Activated naive CD8-positive, alpha-beta T cell (primary cell): ENCODE results near the gene TMEM144.
"Not testable (repeated sequence)": the region's sequence is repeated elsewhere in the genome, so short reads cannot be mapped to it uniquely, and the experiment has no call there.

Experiments
- H3K27ac Mint-ChIP-seq: one replicate; pipeline ENCODE4 v1.8.0; 2021; ENCODE audit warnings: mixed read lengths
- H3K27me3 Mint-ChIP-seq: one replicate; pipeline ENCODE4 v1.8.0; 2021; ENCODE audit warnings: mixed read lengths
- H3K36me3 Mint-ChIP-seq: one replicate; pipeline ENCODE4 v1.8.0; 2021; ENCODE audit warnings: mixed read lengths
- H3K4me1 Mint-ChIP-seq: one replicate; pipeline ENCODE4 v1.8.0; 2021; ENCODE audit warnings: low read depth, mixed read lengths
- H3K4me3 Mint-ChIP-seq: one replicate; pipeline ENCODE4 v1.8.0; 2021; ENCODE audit warnings: mild to moderate bottlenecking, mixed read lengths
- H3K9me3 Mint-ChIP-seq: one replicate; pipeline ENCODE4 v1.8.0; 2021; ENCODE audit warnings: low read depth, mixed read lengths

Gene TMEM144

GRCh38 chr4:158203436-158203835 is 6.8 kb upstream of the TMEM144 start:
- Mint-ChIP-seq H3K27ac (no peak overlapping the region), H3K4me3 (no peak overlapping the region), H3K36me3 (no peaks in the 10 kb centered on the region), H3K4me1 (no peaks in the 10 kb centered on the region), H3K9me3 (peaks cover 5% of the 10 kb centered on the region), H3K27me3 (peaks cover 6% of the 10 kb centered on the region)

GRCh38 chr4:158203929-158204328 is 6.4 kb upstream of the TMEM144 start:
- peaks cover 5% of the 10 kb centered on the region for H3K9me3 Mint-ChIP-seq
- no peaks in the 10 kb centered on the region for H3K36me3 Mint-ChIP-seq
- no peak overlapping the region for H3K27ac Mint-ChIP-seq
- no peak overlapping the region for H3K4me3 Mint-ChIP-seq
- no peaks in the 10 kb centered on the region for H3K4me1 Mint-ChIP-seq
- peaks cover 6% of the 10 kb centered on the region for H3K27me3 Mint-ChIP-seq

GRCh38 chr4:158208963-158209640 is 1.2 kb upstream of the TMEM144 start:
- peaks cover 5% of the 10 kb centered on the region for H3K9me3 Mint-ChIP-seq
- H3K4me1 Mint-ChIP-seq: peaks cover 16% of the 10 kb centered on the region
- H3K27ac Mint-ChIP-seq: no peak overlapping the region
- no peak overlapping the region for H3K4me3 Mint-ChIP-seq
- peaks cover 17% of the 10 kb centered on the region for H3K27me3 Mint-ChIP-seq
- H3K36me3 Mint-ChIP-seq: no peaks in the 10 kb centered on the region

GRCh38 chr4:158211222-158211621 is 936 bp downstream of the TMEM144 start:
- Mint-ChIP-seq H3K27me3 (peaks cover 20% of the 10 kb centered on the region), H3K4me3 (peak overlapping the region; percentile 57), H3K9me3 (peaks cover 5% of the 10 kb centered on the region)

GRCh38 chr4:158213466-158213865 is 3.2 kb downstream of the TMEM144 start:
- no peaks in the 10 kb centered on the region for H3K9me3 Mint-ChIP-seq
- no peak overlapping the region for H3K4me3 Mint-ChIP-seq
- peaks cover 16% of the 10 kb centered on the region for H3K4me1 Mint-ChIP-seq
- no peaks in the 10 kb centered on the region for H3K36me3 Mint-ChIP-seq
- no peak overlapping the region for H3K27ac Mint-ChIP-seq
- H3K27me3 Mint-ChIP-seq: peaks cover 16% of the 10 kb centered on the region

More at GRCh38 chr4:158211222-158211621, 936 bp downstream of the TMEM144 start:
- Mint-ChIP-seq H3K27ac (no peak overlapping the region), H3K4me1 (peaks cover 16% of the 10 kb centered on the region), H3K36me3 (no peaks in the 10 kb centered on the region)

GRCh38 chr4:158214856-158215255 is 4.6 kb downstream of the TMEM144 start:
- H3K36me3 Mint-ChIP-seq: no peaks in the 10 kb centered on the region
- no peak overlapping the region for H3K4me3 Mint-ChIP-seq
- H3K27me3 Mint-ChIP-seq: peaks cover 16% of the 10 kb centered on the region
- H3K9me3 Mint-ChIP-seq: no peaks in the 10 kb centered on the region
- H3K27ac Mint-ChIP-seq: no peak overlapping the region
- peaks cover 12% of the 10 kb centered on the region for H3K4me1 Mint-ChIP-seq

GRCh38 chr4:158217763-158218162 is 7.5 kb downstream of the TMEM144 start:
- Mint-ChIP-seq H3K36me3 (no peaks in the 10 kb centered on the region), H3K27ac (no peak overlapping the region), H3K4me3 (no peak overlapping the region), H3K9me3 (no peaks in the 10 kb centered on the region), H3K27me3 (peaks cover 10% of the 10 kb centered on the region), H3K4me1 (no peaks in the 10 kb centered on the region)

GRCh38 chr4:158219623-158220022 is 9.3 kb downstream of the TMEM144 start:
- peaks cover 5% of the 10 kb centered on the region for H3K27me3 Mint-ChIP-seq
- no peak overlapping the region for H3K27ac Mint-ChIP-seq
- no peaks in the 10 kb centered on the region for H3K4me1 Mint-ChIP-seq
- no peak overlapping the region for H3K4me3 Mint-ChIP-seq
- no peaks in the 10 kb centered on the region for H3K9me3 Mint-ChIP-seq
- H3K36me3 Mint-ChIP-seq: no peaks in the 10 kb centered on the region

GRCh38 chr4:158224318-158224717 is 14.0 kb downstream of the TMEM144 start:
- H3K36me3 Mint-ChIP-seq, H3K4me3 Mint-ChIP-seq, H3K9me3 Mint-ChIP-seq, H3K27ac Mint-ChIP-seq, H3K4me1 Mint-ChIP-seq, H3K27me3 Mint-ChIP-seq: not testable (repeated sequence)

GRCh38 chr4:158224999-158225398 is 14.7 kb downstream of the TMEM144 start:
- not testable (repeated sequence) for H3K27ac Mint-ChIP-seq, H3K27me3 Mint-ChIP-seq, H3K36me3 Mint-ChIP-seq, H3K4me1 Mint-ChIP-seq, H3K9me3 Mint-ChIP-seq, H3K4me3 Mint-ChIP-seq

- H3K27me3 Mint-ChIP-seq, H3K4me1 Mint-ChIP-seq, H3K4me3 Mint-ChIP-seq, H3K9me3 Mint-ChIP-seq, H3K27ac Mint-ChIP-seq, H3K36me3 Mint-ChIP-seq: not testable (repeated sequence)
These were observed 17.6 kb downstream of the TMEM144 start for GRCh38 chr4:158227880-158228279.

- not testable (repeated sequence) for H3K27ac Mint-ChIP-seq, H3K4me3 Mint-ChIP-seq, H3K27me3 Mint-ChIP-seq, H3K9me3 Mint-ChIP-seq, H3K36me3 Mint-ChIP-seq, H3K4me1 Mint-ChIP-seq
These were observed 18.1 kb downstream of the TMEM144 start for GRCh38 chr4:158228399-158228798.

- peaks cover 5% of the 10 kb centered on the region for H3K9me3 Mint-ChIP-seq
- H3K27ac Mint-ChIP-seq: no peak overlapping the region
- no peaks in the 10 kb centered on the region for H3K4me1 Mint-ChIP-seq
- no peak overlapping the region for H3K4me3 Mint-ChIP-seq
- no peaks in the 10 kb centered on the region for H3K36me3 Mint-ChIP-seq
- no peaks in the 10 kb centered on the region for H3K27me3 Mint-ChIP-seq
These were observed 19.5 kb downstream of the TMEM144 start for GRCh38 chr4:158229768-158230167.

- Mint-ChIP-seq H3K27me3 (no peaks in the 10 kb centered on the region), H3K9me3 (peaks cover 5% of the 10 kb centered on the region), H3K27ac (no peak overlapping the region), H3K4me1 (no peaks in the 10 kb centered on the region), H3K4me3 (no peak overlapping the region), H3K36me3 (no peaks in the 10 kb centered on the region)
These were observed 24.4 kb downstream of the TMEM144 start for GRCh38 chr4:158234671-158235070.

- H3K4me3 Mint-ChIP-seq: no peak overlapping the region
- H3K27me3 Mint-ChIP-seq: no peaks in the 10 kb centered on the region
- peaks cover 5% of the 10 kb centered on the region for H3K9me3 Mint-ChIP-seq
- H3K4me1 Mint-ChIP-seq: no peaks in the 10 kb centered on the region
- H3K36me3 Mint-ChIP-seq: no peaks in the 10 kb centered on the region
- H3K27ac Mint-ChIP-seq: no peak overlapping the region
These were observed 26.2 kb downstream of the TMEM144 start for GRCh38 chr4:158236304-158237030.

GRCh38 chr4:158238575-158238974 is 28.3 kb downstream of the TMEM144 start:
- H3K27me3 Mint-ChIP-seq: no peaks in the 10 kb centered on the region
- H3K4me1 Mint-ChIP-seq: no peaks in the 10 kb centered on the region
- no peaks in the 10 kb centered on the region for H3K9me3 Mint-ChIP-seq
- no peak overlapping the region for H3K27ac Mint-ChIP-seq
- no peaks in the 10 kb centered on the region for H3K36me3 Mint-ChIP-seq
- H3K4me3 Mint-ChIP-seq: no peak overlapping the region
